ENCODE measurements around the gene USP11. TPM values are rescaled to one million over a fixed set of nuclear protein-coding genes. Genes with fewer than 3 reads are reported as not detected.

Gene USP11
- total RNA-seq, result 39.5 and 45.0 TPM in 2 replicates

DNA sequence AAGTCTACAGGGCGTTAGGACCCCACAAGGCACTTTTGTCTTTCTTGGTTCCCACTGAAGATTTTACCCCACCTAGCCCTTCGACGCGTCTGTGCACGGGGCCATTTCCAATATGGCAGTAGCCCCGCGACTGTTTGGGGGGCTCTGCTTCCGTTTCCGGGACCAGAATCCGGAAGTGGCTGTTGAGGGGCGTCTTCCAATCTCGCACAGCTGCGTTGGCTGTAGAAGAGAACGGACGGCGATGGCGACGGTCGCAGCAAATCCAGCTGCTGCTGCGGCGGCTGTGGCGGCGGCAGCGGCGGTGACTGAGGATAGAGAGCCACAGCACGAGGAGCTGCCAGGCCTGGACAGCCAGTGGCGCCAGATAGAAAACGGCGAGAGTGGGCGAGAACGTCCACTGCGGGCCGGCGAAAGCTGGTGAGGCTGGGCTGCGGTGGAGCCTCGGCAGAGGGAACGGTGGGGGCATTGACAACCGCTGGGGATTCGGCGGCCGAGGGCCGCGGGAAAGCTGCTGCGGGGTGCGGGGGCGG, at the start of gene USP11:
Gene USP11 (plus strand): TSS at position 207 of the 530 bp plus-strand sequence. CDS start 35 bp downstream, at position 242.

DNA sequence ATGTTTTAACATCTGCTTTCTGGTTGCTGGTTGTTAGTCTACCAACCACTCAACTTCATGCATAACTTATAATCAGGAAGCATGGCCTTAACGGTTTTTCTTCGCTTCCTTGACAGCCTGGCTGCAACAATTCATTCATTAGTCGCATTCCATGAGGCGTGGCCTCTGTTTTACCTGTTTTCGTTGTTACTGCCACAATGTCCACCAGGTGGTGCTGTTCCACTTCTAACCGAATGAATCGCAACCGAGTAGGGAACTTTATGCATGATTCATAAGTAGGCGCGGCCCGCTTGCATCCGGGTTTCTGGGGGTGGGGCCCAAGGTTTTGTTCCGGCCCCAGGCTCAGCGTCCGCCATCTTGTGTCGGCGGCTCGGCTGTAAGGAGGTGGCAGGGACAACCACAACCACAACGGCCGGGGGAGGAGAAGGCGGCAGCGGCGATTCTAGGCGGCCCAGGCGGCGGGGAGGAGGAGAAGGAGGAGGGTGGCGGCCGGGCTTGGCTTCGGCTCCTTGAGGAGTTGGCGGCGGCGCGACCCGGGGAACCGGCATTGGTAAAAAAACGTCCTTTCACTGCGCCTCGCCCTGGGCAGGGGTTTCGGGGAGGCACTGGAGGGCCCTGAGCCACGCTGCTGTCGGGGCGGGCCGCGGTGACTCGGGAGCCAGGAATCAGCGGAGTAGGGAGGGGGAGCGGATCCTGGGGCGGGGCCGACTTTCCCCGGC, 39.2 kb upstream of the USP11 start, which contains the start of gene UBA1:
Gene UBA1 (plus strand): TSS at position 355 of the 719 bp plus-strand sequence. CDS start 4,974 bp downstream, outside the sequence.

DNA sequence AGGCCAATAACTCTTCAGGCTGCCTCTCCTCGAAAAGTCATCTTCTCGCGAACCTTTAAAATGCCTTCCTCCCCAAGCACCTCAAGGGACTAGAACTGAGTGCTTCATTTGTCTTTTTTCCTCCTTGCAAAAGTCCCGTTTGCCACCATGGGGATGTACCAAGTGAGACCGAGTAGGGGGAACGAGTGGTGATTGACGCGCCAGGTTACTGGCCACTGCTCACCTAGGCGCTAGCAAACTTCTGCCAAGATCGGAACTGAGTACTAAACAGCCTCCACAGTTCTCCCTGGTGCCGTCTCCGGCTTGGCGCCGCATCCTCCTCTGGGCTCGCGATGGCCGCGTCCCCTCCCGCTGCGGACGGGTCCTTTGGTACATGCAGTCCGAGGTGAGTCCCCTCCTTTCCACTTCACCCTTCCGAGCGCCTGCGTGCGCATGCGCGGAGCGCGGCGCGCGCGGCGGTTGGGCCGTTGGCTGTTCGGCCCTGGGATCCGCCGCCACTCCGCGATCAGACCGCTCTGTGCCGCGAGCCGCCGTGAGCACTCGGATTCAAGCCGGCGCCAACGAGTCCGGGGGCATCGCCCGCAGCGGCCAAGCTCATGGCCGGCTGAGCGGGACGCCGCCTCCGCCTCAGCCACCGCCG, 14.4 kb upstream of the USP11 start, which contains the start of gene CDK16:
Gene CDK16 (plus strand): TSS at position 402 of the 640 bp plus-strand sequence. CDS start 4,877 bp downstream, outside the sequence.

Other genes with a start within 250 kb of the USP11 start
- 2.1 and 3.7 TPM in 2 replicates for gene RGN, start 154.6 kb upstream of the USP11 start, total RNA-seq
- 67.7 and 82.7 TPM in 2 replicates for gene NDUFB11, start 88.3 kb upstream of the USP11 start, total RNA-seq
- gene RBM10, start 87.8 kb upstream of the USP11 start, total RNA-seq, result 50.5 and 51.0 TPM in 2 replicates
- 285 and 286 TPM in 2 replicates for gene UBA1, start 39.2 kb upstream of the USP11 start, total RNA-seq
- 109 and 136 TPM in 2 replicates for gene CDK16, start 14.3 kb upstream of the USP11 start, total RNA-seq
- under 0.01 TPM in 1 of 2 replicates, not detected in the other for gene ZNF157, start 137.6 kb downstream of the USP11 start, total RNA-seq

All from myometrial cell (primary cell).